Activated CD8-positive, alpha-beta T cell treated with anti-CD3 and anti-CD28 coated beads, Interleukin-2, amount 10 ng/mL, durations not matched to agents 7 days and 5 days (primary cell): ENCODE data around the gene VAMP1. TPM values are rescaled to one million over a fixed set of nuclear protein-coding genes. Genes with fewer than 3 reads are reported as not detected.
"Not testable (repeated sequence)": the region's sequence is repeated elsewhere in the genome, so short reads cannot be mapped to it uniquely, and the experiment has no call there.

ENCODE experiments used
- ATAC-seq: fragments of 150-1000 bp; cut with Tn5 transposase; one replicate; pipeline ENCODE4 v1.10.0; 2021; ENCODE audit warnings: moderate library complexity
- CTCF ChIA-PET: fragments of 350-600 bp; sonication (Branson Sonifier 250); formaldehyde crosslinking; loops from one replicate; lab custom pipeline; 2021; ENCODE audit warnings: antibody characterized with exemption; lab: Charles Lee
- POLR2A ChIA-PET: fragments of 350-600 bp; sonication (Branson Sonifier 250); formaldehyde crosslinking; loops from one replicate; lab custom pipeline; 2021; ENCODE audit warnings: antibody characterized with exemption; lab: Charles Lee
- DNase-seq: peaks from one replicate; pipeline ENCODE4 v3.0.0-alpha.2; 2020
- H3K27ac Mint-ChIP-seq: one replicate; pipeline ENCODE4 v1.8.0; 2021; ENCODE audit warnings: mild to moderate bottlenecking, mixed read lengths
- H3K27me3 Mint-ChIP-seq: one replicate; pipeline ENCODE4 v1.8.0; 2021; ENCODE audit warnings: low read depth, mixed read lengths
- H3K36me3 Mint-ChIP-seq: one replicate; pipeline ENCODE4 v1.8.0; 2021; ENCODE audit warnings: low read depth, mixed read lengths
- H3K4me1 Mint-ChIP-seq: one replicate; pipeline ENCODE4 v1.8.0; 2021; ENCODE audit warnings: low read depth, mixed read lengths
- H3K4me3 Mint-ChIP-seq: one replicate; pipeline ENCODE4 v1.8.0; 2021; ENCODE audit warnings: mild to moderate bottlenecking, mixed read lengths
- H3K9me3 Mint-ChIP-seq: one replicate; pipeline ENCODE4 v1.8.0; 2022; ENCODE audit warnings: mixed read lengths; ENCODE audit not compliant: insufficient read depth
- total RNA-seq, 2 experiments: library from RNA; stranded (reverse); gene quantifications; one replicate each; pipeline ENCODE4 v1.2.3, GENCODE V29; 2021

The VAMP1 gene
- total RNA-seq, 2 experiments from 2014 or later: 46.6 to 48.9 TPM

DNA sequence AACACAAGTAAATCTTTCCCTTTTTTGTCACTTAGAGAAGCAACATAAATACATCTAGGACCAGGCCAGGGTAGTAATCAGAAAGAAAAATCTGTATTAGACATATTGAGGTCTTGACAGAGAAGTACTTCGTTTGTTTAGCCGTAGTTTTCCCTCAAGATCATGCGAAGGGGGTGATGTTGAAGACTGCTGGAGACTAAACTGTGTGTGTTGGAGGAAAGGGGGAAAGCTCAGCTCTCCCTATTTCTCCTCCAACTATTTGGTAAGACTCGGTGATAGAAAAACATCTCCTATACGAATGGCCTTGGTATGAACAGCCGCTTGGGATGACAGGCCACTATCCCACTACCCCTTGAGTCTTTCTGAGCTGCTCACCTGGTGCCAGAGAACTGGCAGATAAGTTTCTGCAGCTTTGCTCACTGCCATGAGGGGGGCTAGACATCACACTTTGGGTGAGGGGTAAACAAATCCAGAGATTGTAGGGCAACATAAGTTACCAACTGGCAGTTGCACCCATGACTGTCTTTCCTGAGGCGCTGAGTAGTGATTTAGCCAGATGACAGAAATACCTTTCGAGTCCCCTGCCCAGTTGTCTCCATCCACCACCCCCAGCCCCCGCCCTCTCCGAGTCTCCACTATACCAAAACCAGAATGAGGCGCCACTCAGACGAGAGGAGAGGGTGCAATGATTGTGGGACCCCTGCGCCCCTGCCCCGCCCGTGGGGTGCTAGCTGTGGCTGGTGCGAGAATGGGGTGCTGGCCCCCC, 685 bp downstream of the VAMP1 start:
- CTCF ChIA-PET: interaction anchor here (0.6 to 4.7 kb wide), 15 partner anchors 9 to 147 kb away, joined by 3 to 40 read pairs (median 6); partner anchors contain the start of gene MRPL51

DNA sequence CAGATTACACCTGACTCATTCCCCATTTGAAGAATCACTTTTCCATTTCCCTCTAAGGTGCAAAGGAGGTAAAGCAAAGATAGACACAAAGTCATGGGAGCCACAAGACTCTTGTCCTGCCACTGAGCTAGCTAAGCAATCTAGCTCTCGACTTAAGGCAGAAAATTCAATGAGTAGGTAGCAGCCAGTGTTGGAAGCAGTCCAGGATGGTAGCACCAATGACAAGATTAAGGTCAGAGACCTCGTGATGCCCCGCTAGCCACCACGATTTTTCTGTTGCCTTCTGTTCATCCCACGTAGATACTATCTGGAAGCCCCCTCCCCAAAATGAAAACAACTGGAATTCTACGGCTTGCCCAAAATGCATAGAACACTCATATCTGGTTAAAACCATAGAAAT, 1.4 kb downstream of the VAMP1 start:
- peak overlapping the region; percentile 93 for H3K4me3 Mint-ChIP-seq

More for the DNA sequence above, 685 bp downstream of the VAMP1 start:
- H3K4me1 Mint-ChIP-seq: peaks cover 61% of the 10 kb centered on the region
- no peaks in the 10 kb centered on the region for H3K9me3 Mint-ChIP-seq
- POLR2A ChIA-PET: interaction anchor here (0.8 to 4.8 kb wide), 30 partner anchors 8 to 474 kb away, joined by 3 to 61 read pairs (median 10); partner anchors contain the start of genes C12orf57, CD27, GAPDH and MRPL51
- DNase-seq (no peak), ATAC-seq (no peak)
- peak overlapping the region; percentile 93 for H3K4me3 Mint-ChIP-seq
- H3K27ac Mint-ChIP-seq: peak overlapping the region; percentile 93
- peaks cover 2% of the 10 kb centered on the region for H3K27me3 Mint-ChIP-seq
- H3K36me3 Mint-ChIP-seq: peaks cover 46% of the 10 kb centered on the region

GRCh38 chr12:6468283-6468575, 2.2 kb downstream of the VAMP1 start:
- Mint-ChIP-seq H3K4me3 (peak overlapping the region; percentile 93), H3K9me3 (no peaks in the 10 kb centered on the region), H3K4me1 (peaks cover 77% of the 10 kb centered on the region), H3K36me3 (peaks cover 61% of the 10 kb centered on the region), H3K27ac (peak overlapping the region; percentile 93), H3K27me3 (no peaks in the 10 kb centered on the region)
- DNase-seq: no peak
- no peak for ATAC-seq
- ChIA-PET CTCF (interaction anchor here (4.0 to 4.7 kb wide), 3 partner anchors 15 to 69 kb away, joined by 15 to 40 read pairs (median 36); no protein-coding TSS in a partner anchor), POLR2A (interaction anchor here (0.7 to 4.8 kb wide), 6 partner anchors 11 to 69 kb away, joined by 3 to 61 read pairs (median 26); partner anchors contain the start of genes CD27, GAPDH and TAPBPL)

More for the DNA sequence above, 1.4 kb downstream of the VAMP1 start:
- Mint-ChIP-seq H3K27ac (peak overlapping the region; percentile 93), H3K4me1 (peaks cover 68% of the 10 kb centered on the region), H3K9me3 (no peaks in the 10 kb centered on the region), H3K36me3 (peaks cover 53% of the 10 kb centered on the region), H3K27me3 (no peaks in the 10 kb centered on the region)
- ChIA-PET POLR2A (interaction anchor here (2.4 to 4.8 kb wide), 8 partner anchors 8 to 68 kb away, joined by 9 to 61 read pairs (median 26); partner anchors contain the start of genes CD27, GAPDH and TAPBPL), CTCF (interaction anchor here (0.6 to 4.7 kb wide), 7 partner anchors 12 to 143 kb away, joined by 3 to 40 read pairs (median 15); no protein-coding TSS in a partner anchor)
- no peak for ATAC-seq
- DNase-seq: no peak

DNA sequence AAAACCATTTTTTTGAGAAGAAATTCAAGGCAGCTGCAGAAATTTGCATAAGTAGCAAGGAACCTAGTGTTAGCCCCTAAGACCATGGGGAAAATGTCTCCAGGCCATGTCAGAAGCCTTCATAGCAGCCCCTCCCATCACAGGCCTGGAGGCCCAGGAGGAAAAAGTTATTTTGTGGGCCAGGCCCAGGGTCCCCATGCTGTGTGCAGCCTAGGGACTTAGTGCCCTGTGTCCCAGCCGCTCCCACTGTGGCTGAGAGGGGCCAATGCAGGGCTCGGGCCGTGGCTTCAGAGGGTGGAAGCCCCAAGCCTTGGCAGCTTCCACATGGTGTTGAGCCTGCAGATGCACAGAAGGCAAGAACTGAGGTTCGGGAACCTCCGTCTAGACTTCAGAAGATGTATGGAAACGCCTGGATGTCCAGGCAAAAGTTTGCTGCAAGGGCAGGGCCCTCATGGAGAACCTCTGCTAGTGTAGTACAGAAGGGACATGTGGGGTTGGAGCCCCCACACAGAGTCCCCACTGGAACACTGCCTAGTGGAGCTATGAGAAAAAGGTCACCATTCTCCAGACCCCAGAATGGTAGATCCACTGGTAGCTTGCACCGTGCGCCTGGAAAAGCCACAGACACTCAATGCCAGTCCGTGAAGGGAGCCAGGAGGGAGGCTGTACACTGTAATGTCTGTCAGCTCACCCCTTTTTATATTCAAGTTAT, 2.8 kb downstream of the VAMP1 start:
- not testable (repeated sequence) for DNase-seq, H3K27me3 Mint-ChIP-seq, H3K9me3 Mint-ChIP-seq, ATAC-seq
- ChIA-PET POLR2A (interaction anchor here (0.7 to 4.2 kb wide), 4 partner anchors 9 to 40 kb away, joined by 3 to 22 read pairs (median 6); no protein-coding TSS in a partner anchor), CTCF (interaction anchor here (4.0 to 4.7 kb wide), 2 partner anchors 15 to 43 kb away, joined by 15 to 36 read pairs; no protein-coding TSS in a partner anchor)
- H3K4me3 Mint-ChIP-seq: peak overlapping the region; percentile 93
- H3K36me3 Mint-ChIP-seq: peaks cover 66% of the 10 kb centered on the region
- H3K4me1 Mint-ChIP-seq: peaks cover 82% of the 10 kb centered on the region
- peak overlapping the region; percentile 93 for H3K27ac Mint-ChIP-seq

DNA sequence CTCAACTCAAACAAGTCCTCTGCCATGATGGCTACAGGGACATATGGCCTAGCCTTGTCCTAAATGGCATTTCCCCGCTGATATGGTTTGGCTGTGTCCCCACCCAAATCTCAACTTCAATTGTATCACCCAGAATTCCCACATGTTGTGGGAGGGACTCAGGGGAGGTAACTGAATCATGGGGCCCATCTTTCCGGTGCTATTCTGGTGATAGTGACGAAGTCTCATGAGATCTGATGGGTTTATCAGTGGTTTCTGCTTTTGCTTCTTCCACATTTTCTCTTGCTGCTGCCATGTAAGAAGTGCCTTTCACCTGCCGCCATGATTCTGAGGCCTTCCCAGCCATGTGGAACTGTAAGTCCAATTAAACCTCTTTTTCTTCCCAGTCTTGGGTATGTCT, 3.7 kb downstream of the VAMP1 start:
- POLR2A ChIA-PET: interaction anchor here (1.2 to 2.2 kb wide), 6 partner anchors 12 to 131 kb away, joined by 5 to 38 read pairs (median 8); partner anchors contain the start of genes CD27, GAPDH and MRPL51
- not testable (repeated sequence) for ATAC-seq, DNase-seq, H3K9me3 Mint-ChIP-seq, H3K27me3 Mint-ChIP-seq
- H3K4me1 Mint-ChIP-seq: peaks cover 85% of the 10 kb centered on the region
- peak overlapping the region; percentile 19 for H3K4me3 Mint-ChIP-seq
- H3K36me3 Mint-ChIP-seq: peaks cover 76% of the 10 kb centered on the region
- peak overlapping the region; percentile 36 for H3K27ac Mint-ChIP-seq
- CTCF ChIA-PET: interaction anchor here (1.2 to 10.9 kb wide), 10 partner anchors 22 to 130 kb away, joined by 5 to 288 read pairs (median 23); partner anchors contain the start of genes CD27 and MRPL51

- no peaks in the 10 kb centered on the region for H3K27me3 Mint-ChIP-seq
- H3K27ac Mint-ChIP-seq: peak overlapping the region; percentile 36
- ChIA-PET CTCF (interaction anchor here (0.7 to 10.9 kb wide), 28 partner anchors 14 to 158 kb away, joined by 3 to 288 read pairs (median 7); partner anchors contain the start of genes CD27, MRPL51 and TAPBPL), POLR2A (interaction anchor here (0.6 to 2.2 kb wide), 10 partner anchors 11 to 1707 kb away, joined by 3 to 38 read pairs (median 6); partner anchors contain the start of genes CD27, GAPDH, MRPL51 and SPSB2)
- ATAC-seq: no peak
- DNase-seq: no peak
- peaks cover 85% of the 10 kb centered on the region for H3K4me1 Mint-ChIP-seq
- H3K9me3 Mint-ChIP-seq: no peaks in the 10 kb centered on the region
- peaks cover 81% of the 10 kb centered on the region for H3K36me3 Mint-ChIP-seq
- no peak overlapping the region for H3K4me3 Mint-ChIP-seq
Observed at GRCh38 chr12:6466184-6466573, 4.3 kb downstream of the VAMP1 start.

- no peaks in the 10 kb centered on the region for H3K9me3 Mint-ChIP-seq
- no peak overlapping the region for H3K4me3 Mint-ChIP-seq
- no peaks in the 10 kb centered on the region for H3K27me3 Mint-ChIP-seq
- POLR2A ChIA-PET: interaction anchor here (0.6 to 2.2 kb wide), 14 partner anchors 9 to 1706 kb away, joined by 3 to 38 read pairs (median 5); partner anchors contain the start of genes CD27, GAPDH, MRPL51 and SPSB2
- DNase-seq (peak; percentile 67), ATAC-seq (no peak)
- CTCF ChIA-PET: interaction anchor here (0.7 to 10.9 kb wide), 33 partner anchors 9 to 158 kb away, joined by 3 to 288 read pairs (median 6); partner anchors contain the start of genes CD27, MRPL51 and TAPBPL
- peaks cover 87% of the 10 kb centered on the region for H3K36me3 Mint-ChIP-seq
- peak overlapping the region; percentile 74 for H3K27ac Mint-ChIP-seq
- H3K4me1 Mint-ChIP-seq: peaks cover 88% of the 10 kb centered on the region
Observed at GRCh38 chr12:6465467-6466183, 4.9 kb downstream of the VAMP1 start.

DNA sequence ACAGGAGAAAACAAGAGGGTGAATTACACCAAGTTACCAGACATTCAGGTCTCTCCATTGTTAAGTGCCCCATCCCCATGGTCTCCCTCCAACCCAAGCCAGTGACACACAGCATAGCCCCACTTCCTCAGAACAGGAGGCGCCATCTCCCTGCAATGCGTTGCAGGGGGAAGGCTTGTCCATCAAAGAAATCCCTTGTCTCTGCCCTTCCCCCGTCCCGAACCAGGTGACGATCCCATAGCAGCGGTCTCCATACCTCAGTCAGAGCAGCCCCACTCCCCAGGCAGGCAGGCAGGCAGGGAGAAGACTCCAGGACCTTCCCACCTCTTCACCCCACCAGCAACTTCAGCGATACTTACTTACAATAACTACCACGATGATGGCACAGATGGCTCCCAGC, 5.9 kb downstream of the VAMP1 start:
- Mint-ChIP-seq H3K4me1 (peaks cover 95% of the 10 kb centered on the region), H3K36me3 (peaks cover 93% of the 10 kb centered on the region), H3K27me3 (no peaks in the 10 kb centered on the region), H3K27ac (peak overlapping the region; percentile 99), H3K4me3 (peak overlapping the region; percentile 49), H3K9me3 (no peaks in the 10 kb centered on the region)
- DNase-seq (no peak), ATAC-seq (no peak)
- POLR2A ChIA-PET: interaction anchor here (0.7 to 8.0 kb wide), 10 partner anchors 8 to 129 kb away, joined by 3 to 91 read pairs (median 8); partner anchors contain the start of genes CD27, GAPDH and TAPBPL
- CTCF ChIA-PET: interaction anchor here (0.8 to 10.9 kb wide), 14 partner anchors 13 to 142 kb away, joined by 3 to 288 read pairs (median 15); partner anchors contain the start of genes CD27 and TAPBPL

GRCh38 chr12:6463858-6464257, 6.6 kb downstream of the VAMP1 start:
- CTCF ChIA-PET: interaction anchor here (0.8 to 10.9 kb wide), 15 partner anchors 9 to 141 kb away, joined by 3 to 288 read pairs (median 10); partner anchors contain the start of genes CD27, MRPL51 and TAPBPL
- Mint-ChIP-seq H3K4me3 (peak overlapping the region; percentile 71), H3K27me3 (no peaks in the 10 kb centered on the region), H3K9me3 (no peaks in the 10 kb centered on the region), H3K4me1 (peaks cover 94% of the 10 kb centered on the region), H3K27ac (peak overlapping the region; percentile 99), H3K36me3 (peaks cover 92% of the 10 kb centered on the region)
- ATAC-seq (no peak), DNase-seq (no peak)
- POLR2A ChIA-PET: interaction anchor here (0.7 to 8.0 kb wide), 8 partner anchors 12 to 127 kb away, joined by 3 to 103 read pairs (median 34); partner anchors contain the start of genes CD27, MRPL51 and TAPBPL

- Mint-ChIP-seq H3K36me3 (peaks cover 92% of the 10 kb centered on the region), H3K27me3 (no peaks in the 10 kb centered on the region), H3K9me3 (no peaks in the 10 kb centered on the region), H3K4me3 (peak overlapping the region; percentile 71), H3K27ac (peak overlapping the region; percentile 99), H3K4me1 (peaks cover 94% of the 10 kb centered on the region)
- DNase-seq (peak; percentile 44), ATAC-seq (peak; percentile 5)
- ChIA-PET POLR2A (interaction anchor here (0.7 to 8.0 kb wide), 10 partner anchors 11 to 126 kb away, joined by 3 to 103 read pairs (median 20); partner anchors contain the start of genes CD27, MRPL51 and TAPBPL), CTCF (interaction anchor here (0.6 to 10.9 kb wide), 14 partner anchors 9 to 140 kb away, joined by 3 to 288 read pairs (median 8); partner anchors contain the start of genes CD27, MRPL51 and TAPBPL)
Observed at GRCh38 chr12:6463216-6463615, 7.3 kb downstream of the VAMP1 start.
